Neural progenitor cell (in vitro differentiated cells): ENCODE measurements around the gene AMOTL2.

Experiments
- CTCF ChIP-seq: fragments of 200-600 bp; sonication (generic); IDR thresholded peaks from 2 replicates; pipeline ENCODE4 v1.5.1; 2017; ENCODE audit warnings: antibody characterized with exemption, mild to moderate bottlenecking
- EZH2 ChIP-seq: fragments of 200-600 bp; sonication (generic); IDR thresholded peaks from 2 replicates; pipeline ENCODE4 v1.6.1; 2017; ENCODE audit warnings: antibody characterized with exemption, mild to moderate bottlenecking, moderate library complexity

- no peak for TF ChIP-seq EZH2
- no peak for TF ChIP-seq CTCF
Measured at GRCh38 chr3:134339913-134340312, 34.3 kb downstream of the AMOTL2 start.
